Stimulated activated CD8-positive, alpha-beta memory T cell treated with anti-CD3 and anti-CD28 coated beads, Interleukin-2, amount 100 ng/mL, for 1 hour (primary cell): Measurements from ENCODE around the gene CLDN6.
"Not testable (repeated sequence)": the region's sequence is repeated elsewhere in the genome, so short reads cannot be mapped to it uniquely, and the experiment has no call there.

Experiments used
- DNase-seq, 2 donors: peaks; one replicate each; pipeline ENCODE4 v3.0.0-alpha.2; 2020; ENCODE audit warnings: low read depth in 2 of 2

Gene CLDN6

DNA sequence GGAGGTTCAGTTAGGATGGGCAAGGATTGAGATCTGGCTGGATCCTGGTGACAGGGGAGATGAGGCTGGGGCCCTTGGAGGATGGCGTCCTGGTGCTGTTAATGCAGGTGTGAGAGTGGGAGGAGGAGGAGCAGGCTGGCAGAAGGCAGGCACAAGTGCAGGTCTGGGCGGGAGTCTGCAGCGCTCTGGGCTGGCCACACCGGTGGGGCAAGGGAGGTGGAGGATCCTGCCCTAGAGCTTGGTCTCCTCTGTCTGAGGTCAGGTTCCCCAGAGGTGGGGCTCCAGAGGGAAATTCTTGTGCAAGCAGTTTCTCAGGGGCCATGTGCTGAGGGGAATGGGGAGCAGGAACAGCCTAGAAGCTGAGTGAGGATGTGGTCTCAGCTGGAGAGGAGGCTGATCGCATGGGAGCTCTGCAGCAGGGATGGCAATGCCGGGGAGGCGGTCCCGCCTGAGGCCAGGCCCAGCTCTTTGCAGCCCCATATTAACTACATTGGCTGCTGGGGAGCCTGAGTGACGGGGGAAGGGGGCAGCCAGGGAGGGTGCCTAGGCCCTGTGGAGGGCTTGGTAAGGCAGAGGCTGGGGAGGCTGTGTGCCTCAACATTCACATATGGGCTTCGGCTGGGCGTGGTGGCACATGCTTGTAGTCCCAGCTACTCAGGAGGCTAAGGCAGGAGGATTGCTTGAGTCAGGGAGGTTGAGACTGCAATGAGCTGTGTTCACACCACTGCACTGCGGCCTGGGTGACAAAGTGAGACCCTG lies 34.8 kb upstream of the CLDN6 start:
- not testable (repeated sequence) for DNase-seq

- DNase-seq = no peak
Measured at GRCh38 chr16:3051494-3051893, 33.5 kb upstream of the CLDN6 start.

GRCh38 chr16:3051009-3051408 lies 33.0 kb upstream of the CLDN6 start:
- no peak for DNase-seq

DNA sequence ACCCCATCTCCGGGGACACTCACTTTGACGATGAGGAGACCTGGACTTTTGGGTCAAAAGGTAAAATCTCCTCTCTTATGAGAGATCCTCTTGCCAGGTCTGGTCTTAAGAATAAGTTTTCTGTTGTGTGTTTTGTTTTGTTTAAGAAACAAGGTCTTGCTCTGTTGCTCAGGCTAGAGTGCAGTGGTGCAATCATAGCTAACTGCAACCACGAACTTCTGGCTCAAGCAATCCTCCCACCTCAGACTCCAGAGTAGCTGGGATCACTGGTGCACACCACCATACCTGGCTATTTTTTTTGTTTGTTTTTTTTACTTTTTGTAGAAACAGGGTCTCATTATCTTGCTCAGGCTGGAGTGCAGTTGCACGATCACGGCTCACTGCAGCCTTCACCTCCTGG lies 32.5 kb upstream of the CLDN6 start:
- no peak for DNase-seq

- no peak for DNase-seq
Measured at GRCh38 chr16:3049921-3050481, 32.0 kb upstream of the CLDN6 start.

DNA sequence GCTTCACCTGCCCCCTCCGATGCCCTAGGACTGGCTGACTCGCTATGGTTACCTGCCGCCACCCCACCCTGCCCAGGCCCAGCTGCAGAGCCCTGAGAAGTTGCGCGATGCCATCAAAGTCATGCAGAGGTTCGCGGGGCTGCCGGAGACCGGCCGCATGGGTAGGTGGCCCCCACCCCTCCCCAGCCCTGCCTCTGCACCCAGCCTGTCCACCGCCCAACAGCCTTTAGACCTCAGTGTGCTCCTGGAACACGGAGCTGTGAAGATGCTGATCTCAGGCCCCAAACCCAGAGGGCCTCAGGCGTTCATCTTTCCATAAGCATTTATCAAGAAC lies 29.4 kb upstream of the CLDN6 start:
- DNase-seq = no peak

- no peak for DNase-seq
Measured at GRCh38 chr16:3046641-3047386, 28.8 kb upstream of the CLDN6 start.

- no peak for DNase-seq
Measured at GRCh38 chr16:3045758-3046640, 28.0 kb upstream of the CLDN6 start, which contains the start of gene MMP25. Gene MMP25 (plus strand): TSS chr16:3046561. CDS start chr16:3046918, 357 bp downstream.

DNA sequence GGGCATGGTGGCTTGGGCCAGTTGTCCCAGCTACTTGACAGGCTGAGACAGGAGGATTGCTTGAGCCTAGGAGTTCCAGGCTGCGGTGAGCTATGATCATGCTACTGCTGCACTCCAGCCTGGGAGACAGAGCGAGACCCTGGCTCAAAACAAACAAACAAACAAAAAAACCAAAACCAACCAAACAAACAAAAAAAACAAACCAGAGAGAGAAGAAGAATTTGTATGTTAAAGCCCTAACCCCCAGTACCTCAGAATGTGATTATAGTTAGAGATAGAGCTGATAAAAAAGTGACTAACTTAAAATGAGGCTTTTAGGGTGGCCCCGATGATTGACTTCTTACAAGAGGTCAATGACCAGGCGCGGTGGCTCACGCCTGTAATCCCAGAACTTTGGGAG lies 26.7 kb upstream of the CLDN6 start:
- DNase-seq = no peak

DNA sequence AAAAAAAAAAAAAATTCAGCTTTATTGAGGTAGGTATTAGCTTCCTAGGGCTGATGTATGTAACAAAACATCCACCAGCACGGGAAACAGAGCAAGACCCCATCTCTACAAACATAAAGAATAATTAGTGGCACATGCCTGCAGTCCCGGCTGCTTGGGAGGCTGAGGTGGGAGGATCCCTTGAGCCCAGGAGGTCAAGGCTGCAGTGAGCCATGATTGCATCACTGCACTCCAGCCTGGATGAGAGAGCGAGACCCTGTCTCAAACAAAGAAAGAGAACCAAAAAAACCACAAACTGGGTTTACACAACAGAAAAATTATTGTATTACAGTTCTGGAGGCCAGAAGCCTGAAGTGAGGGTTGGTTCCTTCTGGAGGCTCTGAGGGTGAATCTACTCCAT lies 24.4 kb upstream of the CLDN6 start:
- no peak for DNase-seq

GRCh38 chr16:3038896-3039295 lies 20.9 kb upstream of the CLDN6 start:
- DNase-seq = no peak

- no peak for DNase-seq
Measured at GRCh38 chr16:3038256-3038655, 20.3 kb upstream of the CLDN6 start.

DNA sequence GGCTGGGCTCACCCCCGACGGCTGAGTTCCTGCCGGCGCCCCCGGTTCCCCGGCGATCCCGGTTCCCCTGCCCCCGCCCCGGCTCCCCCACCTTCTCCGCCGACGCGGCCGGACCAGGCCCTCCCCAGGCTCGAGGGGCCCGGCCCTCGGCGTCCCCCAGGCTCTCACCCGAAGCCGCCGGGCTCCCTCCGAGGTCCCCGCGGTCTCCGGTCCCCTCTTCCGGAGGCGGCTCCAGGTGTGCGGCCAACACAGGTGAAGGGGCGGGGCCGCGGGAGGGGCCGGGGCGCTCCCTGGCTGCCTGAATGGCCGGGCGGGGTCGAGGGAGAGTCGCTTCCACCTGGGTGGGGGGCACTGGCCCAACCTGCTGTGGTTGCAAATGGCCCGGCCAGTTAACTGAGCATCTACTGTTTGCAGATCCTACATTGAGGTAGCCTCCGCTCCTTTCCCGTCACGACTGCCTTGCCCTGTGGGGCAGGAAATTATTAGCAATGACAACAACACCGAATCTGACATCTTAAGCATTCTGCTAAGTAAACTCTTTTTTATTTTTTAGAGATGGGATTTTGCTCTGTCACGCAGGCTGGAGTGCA lies 18.8 kb upstream of the CLDN6 start, which contains the start of gene BICDL2:
Gene BICDL2 (minus strand): TSS at position 219 of the 590 bp plus-strand sequence. CDS start 1,448 bp downstream, outside the sequence.
- no peak for DNase-seq

- DNase-seq = no peak
Measured at GRCh38 chr16:3035972-3036725, 18.2 kb upstream of the CLDN6 start.

DNA sequence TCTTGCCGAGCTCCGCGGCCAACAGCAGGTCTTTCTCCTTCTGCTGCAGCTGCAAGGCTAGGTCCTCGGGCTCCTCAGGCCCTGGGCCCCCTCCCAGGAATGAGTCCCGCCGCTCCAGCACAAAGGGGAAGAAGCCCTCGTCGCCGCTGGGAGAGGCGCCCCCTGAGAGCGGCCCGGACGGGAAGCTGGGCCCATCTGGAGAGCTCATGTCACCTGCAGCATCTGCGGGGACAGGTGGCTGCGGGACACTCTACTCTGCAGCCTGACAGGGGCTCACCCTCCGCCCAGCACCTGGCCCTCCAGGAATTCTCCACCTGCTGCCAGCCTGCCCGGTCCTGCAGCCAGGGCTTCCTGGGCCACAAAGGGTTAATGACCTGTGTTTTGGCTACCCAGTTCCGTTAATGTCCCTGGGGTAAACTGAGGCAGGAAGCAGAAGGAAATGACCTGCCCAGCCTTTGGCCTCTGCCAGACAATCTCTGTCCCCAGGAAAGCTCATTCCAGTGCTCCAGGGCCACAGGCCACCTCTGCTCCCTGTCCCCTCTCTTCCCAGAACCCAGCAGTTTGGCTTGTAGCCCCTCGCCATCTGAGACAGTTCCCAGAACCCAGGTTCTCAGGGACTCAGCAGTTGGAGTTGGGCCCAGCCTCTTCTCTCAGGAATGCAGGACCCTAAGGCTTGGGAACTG lies 17.4 kb upstream of the CLDN6 start:
- DNase-seq = no peak

- DNase-seq = no peak
Measured at GRCh38 chr16:3032624-3033023, 14.6 kb upstream of the CLDN6 start.

DNA sequence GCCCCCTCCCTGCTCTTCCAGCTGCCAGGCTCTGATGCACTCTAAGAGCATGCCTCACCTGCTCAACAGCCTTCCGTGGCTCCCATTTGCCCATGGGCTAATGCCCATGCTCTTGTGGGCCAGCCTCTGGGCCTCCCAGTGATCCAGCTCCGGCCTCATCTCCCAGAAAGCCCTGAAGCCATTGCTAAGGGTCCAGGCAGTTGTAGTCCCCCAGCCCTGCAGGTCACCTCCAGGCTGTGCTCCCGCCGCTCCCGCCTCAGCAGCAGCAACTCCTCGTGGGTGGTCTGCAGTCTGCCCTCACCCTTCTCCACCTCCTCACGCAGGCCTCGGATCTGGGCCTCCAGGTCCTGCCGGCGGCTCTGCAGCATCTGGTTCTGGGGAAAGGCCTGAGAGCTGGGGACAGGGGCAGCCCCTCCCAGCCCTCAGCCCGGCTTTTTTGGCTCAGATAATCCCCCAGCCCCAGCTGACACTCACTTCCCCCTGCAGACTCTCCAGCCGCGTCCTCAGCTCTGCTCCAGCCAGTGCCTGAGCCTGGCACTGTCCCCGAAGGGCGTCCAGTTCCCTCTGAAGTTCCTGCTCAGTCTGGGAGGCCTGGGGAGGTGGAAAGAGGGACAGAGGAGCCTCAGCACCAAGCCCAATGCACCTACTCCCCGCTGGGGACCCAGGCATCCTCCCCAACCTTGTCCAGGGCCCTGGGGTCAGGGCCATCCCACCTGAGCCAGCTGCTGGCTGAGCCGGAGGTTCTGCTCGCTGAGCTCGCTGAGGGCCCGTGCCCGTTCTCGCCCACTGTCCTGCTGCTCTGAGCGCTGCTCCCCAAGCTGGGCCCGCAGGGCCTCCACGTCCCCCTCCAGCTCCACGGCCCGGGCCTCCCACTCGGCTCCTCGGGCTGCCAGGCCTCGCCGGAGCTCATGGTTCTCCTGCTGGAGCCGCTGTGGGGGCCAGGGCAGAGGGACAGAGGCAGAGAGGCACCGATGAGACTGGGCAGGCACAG lies 12.5 kb upstream of the CLDN6 start:
- no peak for DNase-seq

- DNase-seq = no peak
Measured at GRCh38 chr16:3029491-3030221, 11.7 kb upstream of the CLDN6 start.
